IMR-90 (cell line): ENCODE measurements around the gene IGF2R. TPM values are rescaled to one million over a fixed set of nuclear protein-coding genes. Genes with fewer than 3 reads are reported as not detected.

ENCODE experiments used
- ATAC-seq: fragments of 200-7000 bp; cut with Tn5 transposase; 2 replicates; pipeline ENCODE4 v1.9.1; 2020; ENCODE audit warnings: low read depth, mild to moderate bottlenecking, moderate library complexity
- BruUV-seq: library from RNA; stranded (reverse); fragments of 400-500 nt; replicated peaks from 2 replicates; lab custom pipeline; 2021; lab: Mats Ljungman, UMichigan
- CTCF ChIA-PET: fragments of 300-600 bp; formaldehyde crosslinking; extraction: SDS; loops from one replicate; lab custom pipeline; 2021; ENCODE audit warnings: antibody characterized with exemption; lab: Yijun Ruan, JAX
- POLR2A ChIA-PET: fragments of 300-600 bp; sonication (Branson Sonifier 250); formaldehyde crosslinking; loops from one replicate; lab custom pipeline; 2022; ENCODE audit warnings: antibody characterized with exemption; ENCODE audit not compliant: unreplicated experiment; lab: Charles Lee
- DNase-seq: peaks from one replicate; pipeline ENCODE4 v3.0.0; 2013
- H2AFZ ChIP-seq: replicated peaks from 2 replicates; pipeline ENCODE3; 2013; ENCODE audit warnings: low read length, mild to moderate bottlenecking; ENCODE audit not compliant: poor library complexity
- H2AK5ac ChIP-seq: 2 replicates; pipeline ENCODE4 v1.6.1; 2013; ENCODE audit warnings: low read depth, low read length, inconsistent platforms
- H2AK9ac ChIP-seq: replicated peaks from 2 replicates; pipeline ENCODE3; 2013; ENCODE audit warnings: mild to moderate bottlenecking, low read depth, low read length, moderate library complexity; ENCODE audit not compliant: poor library complexity
- H2BK120ac ChIP-seq: 2 replicates; pipeline ENCODE4 v1.6.1; 2013; ENCODE audit warnings: low read depth, low read length, inconsistent platforms
- H2BK15ac ChIP-seq: 3 replicates; pipeline ENCODE4 v1.6.1; 2013; ENCODE audit warnings: low read depth, low read length, inconsistent platforms
- H2BK20ac ChIP-seq: 2 replicates; pipeline ENCODE4 v1.6.1; 2013; ENCODE audit warnings: low read depth, mild to moderate bottlenecking, inconsistent platforms, low read length, moderate library complexity
- H2BK5ac ChIP-seq: 2 replicates; pipeline ENCODE4 v1.6.1; 2013; ENCODE audit warnings: mild to moderate bottlenecking, low read depth, low read length, inconsistent platforms; ENCODE audit not compliant: poor library complexity, severe bottlenecking
- H3K14ac ChIP-seq: replicated peaks from 2 replicates; pipeline ENCODE4 v1.6.1; 2013; ENCODE audit warnings: low read depth, low read length, inconsistent platforms
- H3K18ac ChIP-seq: 2 replicates; pipeline ENCODE4 v1.6.1; 2013; ENCODE audit warnings: low read depth, low read length, control low read depth
- H3K23ac ChIP-seq: 2 replicates; pipeline ENCODE4 v1.6.1; 2013; ENCODE audit warnings: low read depth, low read length, inconsistent platforms
- H3K27ac ChIP-seq: 2 replicates; pipeline ENCODE4 v1.5.1; 2013; ENCODE audit warnings: mild to moderate bottlenecking, control low read depth, low read length; ENCODE audit not compliant: insufficient read depth
- H3K27me3 ChIP-seq: 2 replicates; pipeline ENCODE4 v1.6.1; 2013; ENCODE audit warnings: low read length; ENCODE audit not compliant: control insufficient read depth, insufficient read depth
- H3K36me3 ChIP-seq: 2 replicates; pipeline ENCODE4 v1.6.1; 2013; ENCODE audit warnings: low read length, mixed read lengths; ENCODE audit not compliant: control insufficient read depth, insufficient read depth
- H3K4ac ChIP-seq: 2 replicates; pipeline ENCODE4 v1.6.1; 2013; ENCODE audit warnings: low read depth, low read length, inconsistent platforms
- H3K4me1 ChIP-seq: 2 replicates; pipeline ENCODE4 v1.6.1; 2013; ENCODE audit warnings: low read length, mixed read lengths; ENCODE audit not compliant: control insufficient read depth, insufficient read depth
- H3K4me2 ChIP-seq: 2 replicates; pipeline ENCODE4 v1.6.1; 2013; ENCODE audit warnings: low read depth, mild to moderate bottlenecking, control low read depth, low read length, moderate library complexity
- H3K4me3 ChIP-seq: 2 replicates; pipeline ENCODE4 v1.5.1; 2013; ENCODE audit warnings: low read depth, mild to moderate bottlenecking, control low read depth, low read length, moderate library complexity; ENCODE audit not compliant: insufficient read depth
- H3K56ac ChIP-seq: 2 replicates; pipeline ENCODE4 v1.6.1; 2013; ENCODE audit warnings: low read length, inconsistent platforms; ENCODE audit not compliant: insufficient read depth; ENCODE audit errors: extremely low read depth
- H3K79me1 ChIP-seq, 2 experiments: 2 replicates each; pipeline ENCODE4 v1.6.1; 2013; ENCODE audit warnings: low read length in 2 of 2, inconsistent platforms in 1 of 2, low read depth in 1 of 2
- H3K9ac ChIP-seq: 2 replicates; pipeline ENCODE4 v1.6.1; 2013; ENCODE audit warnings: low read depth, low read length, control low read depth
- H3K9me1 ChIP-seq: 2 replicates; pipeline ENCODE4 v1.6.1; 2013; ENCODE audit warnings: low read length, inconsistent platforms; ENCODE audit not compliant: insufficient read depth
- H3K9me3 ChIP-seq: 2 replicates; pipeline ENCODE4 v1.6.1; 2013; ENCODE audit warnings: low read length; ENCODE audit not compliant: control insufficient read depth, insufficient read depth
- H4K20me1 ChIP-seq: 2 replicates; pipeline ENCODE4 v1.6.1; 2013; ENCODE audit warnings: low read length, inconsistent platforms; ENCODE audit not compliant: insufficient read depth
- H4K5ac ChIP-seq: 2 replicates; pipeline ENCODE4 v1.6.1; 2013; ENCODE audit warnings: mild to moderate bottlenecking, low read depth, low read length, control low read depth
- H4K8ac ChIP-seq, 2 experiments: 2 replicates each; pipeline ENCODE4 v1.6.1; 2013; ENCODE audit warnings: low read depth in 2 of 2, low read length in 2 of 2, control low read depth in 1 of 2, inconsistent platforms in 1 of 2
- H4K91ac ChIP-seq: 2 replicates; pipeline ENCODE4 v1.6.1; 2013; ENCODE audit warnings: low read depth, low read length, inconsistent platforms; ENCODE audit not compliant: insufficient read depth
- BHLHE40 ChIP-seq: fragments of 150-350 bp; IDR thresholded peaks from 2 replicates; pipeline ENCODE4 v1.6.1; 2016; ENCODE audit warnings: mild to moderate bottlenecking, low read depth, low read length
- CEBPB ChIP-seq: IDR thresholded peaks from 2 replicates; pipeline ENCODE4 v1.6.1; 2012; ENCODE audit warnings: low read depth, low read length, improper control_type of control experiment
- CHD1 ChIP-seq: IDR thresholded peaks from 2 replicates; pipeline ENCODE4 v1.6.1; 2012; ENCODE audit warnings: low read depth, low read length, improper control_type of control experiment
- CTCF ChIP-seq: conservative IDR thresholded peaks from 2 replicates; pipeline ENCODE4 v1.5.1; 2012; ENCODE audit warnings: mild to moderate bottlenecking, low read depth, low read length, improper control_type of control experiment
- ELK1 ChIP-seq: fragments of 150-350 bp; IDR thresholded peaks from 2 replicates; pipeline ENCODE4 v1.6.1; 2016; ENCODE audit warnings: low read depth, mild to moderate bottlenecking, low read length, moderate library complexity, borderline replicate concordance
- FOS ChIP-seq: fragments of 150-350 bp; IDR thresholded peaks from 2 replicates; pipeline ENCODE4 v1.6.1; 2016; ENCODE audit warnings: low read depth, low read length
- MAFK ChIP-seq: IDR thresholded peaks from 2 replicates; pipeline ENCODE4 v1.6.1; 2012; ENCODE audit warnings: low read depth, low read length, improper control_type of control experiment
- MAZ ChIP-seq: IDR thresholded peaks from 2 replicates; pipeline ENCODE4 v1.6.1; 2012; ENCODE audit warnings: low read depth, mild to moderate bottlenecking, low read length, improper control_type of control experiment, moderate library complexity, borderline replicate concordance
- MXI1 ChIP-seq: IDR thresholded peaks from 2 replicates; pipeline ENCODE4 v1.6.1; 2012; ENCODE audit warnings: low read depth, mild to moderate bottlenecking, low read length, moderate library complexity, borderline replicate concordance
- NFE2L2 ChIP-seq: fragments of 150-350 bp; IDR thresholded peaks from 2 replicates; pipeline ENCODE4 v1.6.1; 2016; ENCODE audit warnings: low read depth, mild to moderate bottlenecking, low read length
- POLR2A ChIP-seq: IDR thresholded peaks from 2 replicates; pipeline ENCODE4 v1.6.1; 2012; ENCODE audit warnings: mild to moderate bottlenecking, low read depth, low read length
- RAD21 ChIP-seq: IDR thresholded peaks from 2 replicates; pipeline ENCODE4 v1.6.1; 2012; ENCODE audit warnings: low read length, improper control_type of control experiment
- RCOR1 ChIP-seq: IDR thresholded peaks from 2 replicates; pipeline ENCODE4 v1.6.1; 2012; ENCODE audit warnings: mild to moderate bottlenecking, low read length, improper control_type of control experiment; ENCODE audit not compliant: insufficient replicate concordance
- RFX5 ChIP-seq: IDR thresholded peaks from 2 replicates; pipeline ENCODE4 v1.8.0; 2012; ENCODE audit warnings: low read depth, mild to moderate bottlenecking, low read length, moderate library complexity
- SMC3 ChIP-seq: fragments of 150-350 bp; IDR thresholded peaks from 2 replicates; pipeline ENCODE4 v1.6.1; 2016; ENCODE audit warnings: low read depth, mild to moderate bottlenecking, antibody characterized with exemption, low read length, moderate library complexity
- USF2 ChIP-seq: fragments of 150-350 bp; IDR thresholded peaks from 2 replicates; pipeline ENCODE4 v1.6.1; 2017; ENCODE audit warnings: mild to moderate bottlenecking, antibody characterized with exemption, low read length, low read depth
- WGBS, 2 experiments: methylation state at CpG; one replicate each; pipeline versions ENCODE4 v1.1.5 to v1.1.7; 2013; ENCODE audit warnings: missing lambda C conversion rate in 2 of 2; ENCODE audit not compliant: insufficient read length in 1 of 2; ENCODE audit errors: extremely low coverage in 2 of 2; 5-methylcytosine and 5-hydroxymethylcytosine counted together
- dilution Hi-C: fragments of 300-500 bp; cut with HindIII; formaldehyde crosslinking; loops from one replicate; pipeline ENCODE4 v1.14.3; 2018; ENCODE audit warnings: low sequenced_read_pairs; ENCODE audit not compliant: unreplicated experiment
- in situ Hi-C: fragments of 300-500 bp; cut with MboI; formaldehyde crosslinking; loops from 3 replicates; pipeline ENCODE4 v1.14.3; 2019; ENCODE audit warnings: low sequenced_read_pairs, inconsistent platforms, mixed read lengths
- intact Hi-C: fragments of 100-400 bp; cut with micrococcal nuclease; formaldehyde crosslinking; loops from 2 replicates; pipeline ENCODE4 v1.10.0; 2022
- polyA plus RNA-seq, 3 experiments: library from polyadenylated mRNA; depleted of rRNA; stranded (reverse); fragments of >200 nt; gene quantifications; 2 replicates each; pipeline ENCODE4 v1.2.3, GENCODE V29; 2012; ENCODE audit warnings: low replicate concordance in 1 of 3
- total RNA-seq: library from RNA; depleted of rRNA; stranded (reverse); fragments of >200 nt; gene quantifications from 2 replicates; pipeline ENCODE4 v1.2.3, GENCODE V29; 2012

IGF2R gene
- total and polyA plus RNA-seq, 2 of the 4 experiments (the other 2 are of a cell fraction), result 33.2 to 41.4 TPM

- TF ChIP-seq CEBPB (no peak), CTCF (no peak), RCOR1 (no peak), CHD1 (no peak), BHLHE40 (no peak), MXI1 (no peak), NFE2L2 (no peak), RFX5 (no peak), MAZ (no peak), SMC3 (no peak), MAFK (no peak), ELK1 (no peak), FOS (no peak), USF2 (no peak), POLR2A (no peak), RAD21 (no peak)
- ChIA-PET POLR2A (no interaction called here), CTCF (no interaction called here)
- Histone ChIP-seq H2AK5ac (no peak overlapping the region), H3K36me3 (peaks cover 56% of the 10 kb centered on the region), H3K14ac (no peak overlapping the region), H3K9me1 (no peaks in the 10 kb centered on the region; the same call in 1 of the 2 replicates), H2AK9ac (no peak overlapping the region), H4K91ac (no peak overlapping the region), H3K27ac (no peak overlapping the region), H3K9me3 (no peaks in the 10 kb centered on the region), H3K56ac (no peak overlapping the region), H3K4me2 (no peak overlapping the region), H4K20me1 (no peaks in the 10 kb centered on the region), H2BK5ac (no peak overlapping the region), H2BK20ac (no peak overlapping the region), H3K4me1 (no peaks in the 10 kb centered on the region; the same call in 1 of the 2 replicates), H3K9ac (no peak overlapping the region), H4K5ac (no peak overlapping the region), H3K23ac (no peak overlapping the region), H3K4me3 (no peak overlapping the region), H2AFZ (no peak overlapping the region), H2BK120ac (no peak overlapping the region), H3K27me3 (no peaks in the 10 kb centered on the region), H3K79me1 (peaks cover 0 to 3% of the 10 kb centered on the region in 2 experiments; a peak in 1 of 4 replicates), H3K4ac (no peak overlapping the region), H3K18ac (no peak overlapping the region), H2BK15ac (no peak overlapping the region), H4K8ac (no peak overlapping the region)
- WGBS, 2 experiments, result 100% methylated on average over 3 of the region's 7 CpGs; no CpG with 5 or more reads in 1 of the 2 experiments
- no TSS peak for BruUV-seq
- DNase-seq (no peak), ATAC-seq (no peak)
- dilution Hi-C loops (no loop called here), intact Hi-C loops (no loop called here), in situ Hi-C loops (no loop called here)
Observed at GRCh38 chr6:160103825-160104100, 134.9 kb downstream of the IGF2R start.
